AG09309 (cell line): ENCODE measurements around the gene TRAPPC8.
"Not testable (repeated sequence)": the region's sequence is repeated elsewhere in the genome, so short reads cannot be mapped to it uniquely, and the experiment has no call there.

Experiments used
- DNase-seq: peaks from one replicate; pipeline ENCODE4 v3.0.0-alpha.2; 2010; ENCODE audit warnings: low read depth
- H3K4me3 ChIP-seq: 2 replicates; pipeline ENCODE4 v1.5.1; 2011; ENCODE audit warnings: mild to moderate bottlenecking, low read depth, low read length, moderate library complexity; ENCODE audit not compliant: control insufficient read depth
- TF ChIP-seq, protein P1 (sequence below): IDR thresholded peaks from 2 replicates; pipeline ENCODE4 v1.5.1; 2011; ENCODE audit warnings: mild to moderate bottlenecking, low read depth, low read length, inconsistent platforms; ENCODE audit not compliant: insufficient read depth, control insufficient read depth; ENCODE audit errors: missing control alignments

Gene TRAPPC8

GRCh38 chr18:31831903-31832302, 111.0 kb downstream of the TRAPPC8 start:
- TF ChIP-seq, protein P1, sequence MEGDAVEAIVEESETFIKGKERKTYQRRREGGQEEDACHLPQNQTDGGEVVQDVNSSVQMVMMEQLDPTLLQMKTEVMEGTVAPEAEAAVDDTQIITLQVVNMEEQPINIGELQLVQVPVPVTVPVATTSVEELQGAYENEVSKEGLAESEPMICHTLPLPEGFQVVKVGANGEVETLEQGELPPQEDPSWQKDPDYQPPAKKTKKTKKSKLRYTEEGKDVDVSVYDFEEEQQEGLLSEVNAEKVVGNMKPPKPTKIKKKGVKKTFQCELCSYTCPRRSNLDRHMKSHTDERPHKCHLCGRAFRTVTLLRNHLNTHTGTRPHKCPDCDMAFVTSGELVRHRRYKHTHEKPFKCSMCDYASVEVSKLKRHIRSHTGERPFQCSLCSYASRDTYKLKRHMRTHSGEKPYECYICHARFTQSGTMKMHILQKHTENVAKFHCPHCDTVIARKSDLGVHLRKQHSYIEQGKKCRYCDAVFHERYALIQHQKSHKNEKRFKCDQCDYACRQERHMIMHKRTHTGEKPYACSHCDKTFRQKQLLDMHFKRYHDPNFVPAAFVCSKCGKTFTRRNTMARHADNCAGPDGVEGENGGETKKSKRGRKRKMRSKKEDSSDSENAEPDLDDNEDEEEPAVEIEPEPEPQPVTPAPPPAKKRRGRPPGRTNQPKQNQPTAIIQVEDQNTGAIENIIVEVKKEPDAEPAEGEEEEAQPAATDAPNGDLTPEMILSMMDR: no peak
- no peak for DNase-seq
- no peak overlapping the region for H3K4me3 ChIP-seq

GRCh38 chr18:31830686-31831085, 112.2 kb downstream of the TRAPPC8 start:
- no peak overlapping the region for H3K4me3 ChIP-seq
- DNase-seq: no peak
- TF ChIP-seq, protein P1: no peak

- no peak for DNase-seq
These were observed 114.3 kb downstream of the TRAPPC8 start for GRCh38 chr18:31828613-31829012.

GRCh38 chr18:31826673-31827325, 116.1 kb downstream of the TRAPPC8 start:
- H3K4me3 ChIP-seq, DNase-seq: not testable (repeated sequence)

More at GRCh38 chr18:31828613-31829012, 114.3 kb downstream of the TRAPPC8 start:
- H3K4me3 ChIP-seq: no peak overlapping the region
- TF ChIP-seq, protein P1: no peak

GRCh38 chr18:31825772-31826171, 117.2 kb downstream of the TRAPPC8 start:
- no peak for DNase-seq
- no peak overlapping the region for H3K4me3 ChIP-seq
- TF ChIP-seq, protein P1: no peak

DNA sequence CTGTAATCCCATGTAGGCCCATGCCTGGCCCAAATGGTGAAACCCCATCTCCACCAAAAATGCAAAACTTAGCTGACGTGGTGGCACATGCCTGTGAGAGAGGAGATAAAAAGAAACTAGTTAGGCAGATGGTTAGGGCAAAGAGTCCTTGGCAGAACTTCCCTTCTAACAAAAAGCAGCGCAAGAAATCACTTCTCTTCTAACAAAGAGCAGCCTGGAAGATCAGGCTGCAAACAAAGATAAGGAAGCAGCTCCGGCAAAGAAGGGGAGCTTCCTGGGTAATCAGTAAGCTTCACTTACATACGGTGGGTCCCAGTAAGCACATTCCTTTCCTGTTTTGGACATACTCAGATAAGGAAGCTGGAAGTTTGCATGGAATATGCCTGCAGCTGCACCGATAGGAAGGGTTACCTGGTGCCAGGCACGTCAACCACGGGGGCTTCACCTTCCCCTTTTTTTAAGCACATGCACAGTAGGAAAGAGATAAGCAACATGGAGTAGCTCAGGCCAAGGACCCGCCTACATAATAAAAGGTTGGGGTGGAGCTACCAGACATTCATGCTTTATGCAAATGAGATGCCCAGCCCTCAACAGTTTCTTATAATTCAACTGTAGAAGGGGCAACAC, 121.3 kb downstream of the TRAPPC8 start:
- TF ChIP-seq, protein P1: no peak
- DNase-seq: no peak

DNA sequence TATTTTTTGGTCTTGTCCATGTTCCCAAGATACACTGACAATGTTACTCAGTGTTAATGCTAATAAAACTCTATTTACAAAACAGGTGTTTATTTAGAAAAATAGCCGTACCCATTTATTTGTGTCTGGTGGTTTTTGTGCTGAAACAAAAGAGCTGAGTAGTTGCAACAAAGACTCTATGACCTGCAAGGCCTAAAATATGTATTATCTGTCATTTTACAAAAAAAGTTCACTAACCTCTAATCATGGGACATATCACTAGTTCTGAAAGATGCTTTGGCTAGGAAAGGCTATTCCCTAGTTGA, 123.1 kb downstream of the TRAPPC8 start:
- H3K4me3 ChIP-seq: no peak overlapping the region
- no peak for DNase-seq
- TF ChIP-seq, protein P1: no peak

More for the DNA sequence above, 121.3 kb downstream of the TRAPPC8 start:
- H3K4me3 ChIP-seq: no peak overlapping the region
